HG02623 (cell line): ENCODE measurements around the gene C1QTNF1.
"Not testable (repeated sequence)": the region's sequence is repeated elsewhere in the genome, so short reads cannot be mapped to it uniquely, and the experiment has no call there.

ENCODE experiments used
- ATAC-seq: cut with Tn5 transposase; IDR thresholded peaks from one replicate; pipeline ENCODE4 v1.9.1; 2021; ENCODE audit warnings: moderate library complexity; ENCODE audit not compliant: unreplicated experiment

Gene C1QTNF1

DNA sequence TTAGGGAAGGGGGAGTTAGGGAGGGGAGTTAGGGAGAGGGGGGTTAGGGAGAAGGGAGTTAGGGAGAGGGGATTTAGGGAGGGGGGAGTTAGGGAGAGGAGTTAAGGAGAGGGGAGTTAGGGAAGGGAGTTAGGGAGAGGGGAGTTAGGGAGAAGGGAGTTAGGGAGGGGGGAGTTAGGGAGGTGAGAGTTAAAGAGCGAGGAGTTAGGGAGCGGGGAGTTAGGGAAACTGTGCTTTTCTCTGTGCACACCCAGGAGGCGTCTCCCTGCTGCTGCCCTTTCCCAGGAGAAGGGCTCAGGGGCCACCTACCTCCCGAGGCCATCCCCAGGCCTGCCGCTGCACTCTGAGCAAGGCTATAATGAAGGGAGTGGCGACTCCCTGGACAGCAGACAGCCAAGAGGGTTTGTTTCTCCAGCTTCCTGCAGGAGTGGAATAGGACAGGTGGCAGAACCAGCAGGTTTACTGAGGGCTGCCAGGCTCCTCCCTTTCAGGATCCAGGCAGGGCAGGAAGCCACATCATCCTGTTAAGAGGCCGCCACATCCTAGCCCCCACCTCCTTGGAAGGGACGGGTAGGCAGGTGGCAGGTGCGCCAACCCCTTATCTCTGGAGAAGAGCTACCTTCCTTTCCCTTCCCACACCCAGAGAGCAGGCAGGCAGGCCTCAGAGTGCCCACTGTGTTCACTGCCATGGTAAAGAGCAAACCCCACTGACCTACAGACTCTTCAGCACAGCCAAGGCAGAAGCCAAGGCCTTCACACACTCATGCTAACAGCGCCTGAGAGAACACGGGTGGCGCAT is 18.7 kb upstream of the C1QTNF1 start:
- no peak for ATAC-seq

- no peak for ATAC-seq
Observed at GRCh38 chr17:79006046-79006445, 17.9 kb upstream of the C1QTNF1 start.

DNA sequence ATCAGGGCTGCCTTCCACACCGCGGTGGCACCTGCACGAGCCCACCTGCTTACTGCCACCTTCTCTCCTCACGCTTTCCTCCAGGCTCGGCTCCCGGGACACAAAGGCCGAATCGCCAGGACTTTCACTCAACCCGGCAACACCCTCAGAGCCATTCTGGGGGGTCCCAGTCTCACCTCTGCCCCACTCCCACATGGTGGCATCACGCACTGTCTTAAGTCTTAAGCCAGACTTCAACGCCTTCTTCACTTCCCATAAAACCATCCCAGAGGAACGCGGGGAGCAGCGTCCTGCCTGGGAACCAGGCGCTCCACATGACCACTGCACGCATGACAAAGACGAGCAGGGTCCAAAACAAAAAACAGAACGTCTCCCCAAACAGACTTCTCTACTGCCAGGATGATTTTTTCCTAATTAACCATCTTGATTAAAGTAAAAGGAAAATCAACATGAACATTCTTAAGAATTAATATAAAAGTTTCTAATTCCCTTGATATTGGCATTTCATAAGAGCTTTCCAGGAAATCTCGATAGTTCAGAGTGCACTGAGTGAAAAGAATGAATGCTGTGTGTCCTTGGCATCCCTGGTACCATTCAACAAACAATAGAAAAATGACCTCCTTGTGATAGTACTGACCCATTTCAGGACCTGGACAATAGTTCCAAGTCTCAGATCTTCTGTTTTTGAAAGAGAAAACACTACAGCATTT is 17.0 kb upstream of the C1QTNF1 start:
- ATAC-seq = no peak

DNA sequence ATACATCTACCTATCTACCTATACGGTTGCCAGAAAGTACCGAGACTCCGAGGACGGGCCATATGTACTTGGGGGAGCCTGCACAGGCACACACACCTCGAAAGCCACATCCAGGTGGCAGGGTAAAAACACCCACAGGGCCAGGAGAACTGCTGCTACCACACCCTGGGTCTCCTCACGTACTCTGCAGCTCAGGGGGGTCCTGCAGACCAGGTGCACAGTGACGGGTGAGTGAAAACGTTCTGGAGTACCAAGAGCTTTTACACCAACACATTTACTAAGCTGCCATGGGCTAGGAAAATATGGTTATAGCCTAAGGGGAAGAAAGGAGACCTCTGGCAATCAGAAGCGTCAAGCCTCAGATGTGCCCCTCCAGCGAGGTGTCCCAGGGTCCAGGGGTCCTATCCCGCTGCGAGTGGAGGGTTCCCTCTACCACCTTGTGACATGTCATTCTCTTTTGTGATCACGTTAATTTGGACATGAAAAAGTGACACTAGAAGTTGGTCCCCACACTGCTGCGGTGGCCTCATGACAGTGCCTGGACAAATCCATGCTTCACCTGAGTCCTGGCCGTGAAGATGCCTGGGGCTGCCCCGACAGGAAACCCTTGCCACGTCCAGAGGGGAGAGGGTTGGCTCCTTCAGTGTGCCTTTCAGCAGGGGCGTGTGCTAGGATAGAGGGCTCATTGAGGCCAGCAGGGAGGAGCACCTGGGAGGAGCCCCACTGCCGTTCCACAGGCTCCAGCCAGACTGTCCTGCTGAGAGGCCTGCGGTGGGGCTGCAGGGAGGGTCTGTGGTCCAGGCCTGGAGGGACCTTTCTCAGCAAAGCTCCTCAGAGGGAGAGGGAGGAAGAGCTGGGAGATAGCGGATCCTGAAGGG is 16.2 kb upstream of the C1QTNF1 start:
- no peak for ATAC-seq

- no peak for ATAC-seq
Observed at GRCh38 chr17:79008666-79009387, 15.1 kb upstream of the C1QTNF1 start.

GRCh38 chr17:79009397-79010303 is 14.3 kb upstream of the C1QTNF1 start, which contains the start of gene CANT1:
Gene CANT1 (minus strand): TSS chr17:79009764. CDS start chr17:78997622, 12,142 bp downstream.
- peak; percentile 88 for ATAC-seq

- ATAC-seq = no peak
Observed at GRCh38 chr17:79010304-79010646, 13.7 kb upstream of the C1QTNF1 start.

DNA sequence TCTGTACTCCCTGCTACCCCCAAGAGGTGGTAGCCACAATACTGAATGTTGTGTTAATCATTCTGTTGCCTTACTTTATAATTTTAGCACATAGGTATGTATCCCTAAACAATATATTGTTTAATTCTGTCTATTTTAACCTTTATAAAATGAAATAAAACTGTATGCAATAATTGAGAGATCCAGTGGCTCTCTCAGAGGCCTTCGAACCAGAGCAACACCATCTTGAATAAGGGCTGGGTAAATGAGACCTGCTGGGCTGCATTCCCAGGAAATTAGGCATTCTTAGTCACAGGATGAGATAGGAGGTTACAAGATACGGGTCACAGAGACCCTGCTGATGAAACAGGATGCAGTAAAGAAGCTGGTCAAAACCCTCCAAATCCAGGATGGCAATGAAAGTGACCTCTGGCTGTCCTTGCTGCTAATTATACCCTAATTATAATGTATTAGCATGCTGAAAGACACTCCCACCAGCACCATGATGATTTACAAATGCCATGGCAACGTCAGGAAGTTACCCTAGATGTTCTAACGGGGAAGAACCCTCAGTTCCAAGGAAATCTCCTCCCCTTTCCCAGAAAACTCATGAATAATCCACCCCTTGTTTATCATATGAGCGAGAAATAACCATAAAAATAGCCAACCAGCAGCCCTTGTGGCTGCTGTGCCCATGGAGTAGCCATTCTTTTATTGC is 12.4 kb upstream of the C1QTNF1 start:
- no peak for ATAC-seq

GRCh38 chr17:79012563-79013134 is 11.3 kb upstream of the C1QTNF1 start:
- no peak for ATAC-seq

- ATAC-seq = no peak
Observed at GRCh38 chr17:79014158-79014758, 9.7 kb upstream of the C1QTNF1 start.

GRCh38 chr17:79017546-79018369 is 6.2 kb upstream of the C1QTNF1 start:
- no peak for ATAC-seq

GRCh38 chr17:79018370-79018695 is 5.6 kb upstream of the C1QTNF1 start:
- ATAC-seq = no peak

DNA sequence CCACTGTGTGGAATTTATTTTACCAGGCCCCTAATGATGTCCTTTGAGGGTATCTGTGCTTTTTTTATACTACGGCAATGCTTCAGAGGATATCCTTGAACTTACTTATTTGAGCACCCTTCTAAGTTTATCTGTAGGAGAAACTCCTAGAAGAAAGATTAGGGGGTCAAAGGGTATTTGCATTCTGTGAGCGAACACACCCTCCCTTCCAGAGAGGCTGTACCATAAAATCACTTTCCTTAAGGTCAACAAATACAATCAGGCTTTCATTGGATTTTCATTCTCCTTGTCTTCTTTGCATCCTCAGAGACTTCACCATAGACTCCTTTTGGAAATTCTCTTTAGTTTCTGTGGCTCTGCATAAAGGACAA is 4.7 kb upstream of the C1QTNF1 start:
- ATAC-seq = no peak

- no peak for ATAC-seq
Observed at GRCh38 chr17:79019632-79020584, 4.1 kb upstream of the C1QTNF1 start.

DNA sequence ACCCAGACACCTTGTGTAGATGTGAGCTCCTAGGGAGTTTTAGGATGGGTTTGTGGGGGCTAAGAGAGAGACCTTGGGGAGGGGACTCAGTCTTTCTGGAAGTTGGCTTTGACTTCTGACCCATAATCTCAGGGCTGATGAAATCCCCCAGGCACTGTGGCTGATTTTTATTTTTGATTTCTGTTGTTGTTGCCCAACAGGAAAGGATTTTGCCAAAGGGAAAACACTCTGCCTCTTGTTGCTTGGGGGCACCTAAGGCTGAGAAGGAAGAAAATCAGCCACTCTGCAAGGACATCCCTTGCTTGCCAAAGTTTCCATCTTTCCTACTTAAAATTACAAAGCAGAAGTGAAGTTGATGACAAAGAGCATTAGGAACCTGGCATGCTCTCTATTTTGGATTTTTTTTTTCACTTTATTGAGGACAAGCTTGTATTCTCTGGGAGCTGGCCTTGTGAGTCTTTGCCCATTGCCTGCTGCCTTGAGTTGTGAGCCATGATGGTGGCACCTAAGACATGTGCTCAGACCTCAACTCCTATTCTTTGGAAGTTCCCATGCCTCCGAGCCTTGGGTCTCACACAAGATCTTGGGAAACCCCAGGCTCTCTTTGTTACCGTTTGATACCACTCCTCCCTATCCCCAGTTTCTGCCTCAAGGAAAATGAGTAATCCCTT is 3.2 kb upstream of the C1QTNF1 start:
- no peak for ATAC-seq

- not testable (repeated sequence) for ATAC-seq
Observed at GRCh38 chr17:79021929-79022328, 2.0 kb upstream of the C1QTNF1 start.
